Suprapubic skin (tissue), 4 donors: Measurements from ENCODE around the gene PEX10. TPM values are rescaled to one million over a fixed set of nuclear protein-coding genes. Genes with fewer than 3 reads are reported as not detected.

Experiments
- DNase-seq, 2 donors: peaks; one replicate each; pipeline ENCODE4 v3.0.0-alpha.2; 2019; ENCODE audit warnings: low spot score in 2 of 2
- H3K27ac ChIP-seq: fragments of 200-600 bp; sonication (generic); one replicate; pipeline ENCODE4 v1.5.1; 2019
- H3K27me3 ChIP-seq: fragments of 200-600 bp; sonication (generic); one replicate; pipeline ENCODE4 v1.5.1; 2019
- H3K36me3 ChIP-seq: fragments of 200-600 bp; sonication (generic); one replicate; pipeline ENCODE4 v1.5.1; 2019
- H3K4me1 ChIP-seq: fragments of 200-600 bp; sonication (generic); one replicate; pipeline ENCODE4 v1.5.1; 2019
- H3K4me3 ChIP-seq: fragments of 200-600 bp; sonication (generic); one replicate; pipeline ENCODE4 v1.5.1; 2019; ENCODE audit warnings: mild to moderate bottlenecking
- H3K9me3 ChIP-seq: fragments of 200-600 bp; sonication (generic); one replicate; pipeline ENCODE4 v1.5.1; 2019
- CTCF ChIP-seq, 2 donors: fragments of 200-600 bp in 1 of 2; fragments of 450-650 bp in 1 of 2; sonication (generic) in 1 of 2; IDR thresholded peaks; one replicate each; pipeline ENCODE4 v1.5.1; 2016 to 2019; ENCODE audit warnings: antibody characterized with exemption in 2 of 2, mild to moderate bottlenecking in 1 of 2, moderate library complexity in 1 of 2
- EP300 ChIP-seq: sonication (generic); formaldehyde crosslinking; IDR thresholded peaks from one replicate; pipeline ENCODE4 v1.6.1; 2017; ENCODE audit warnings: antibody characterized with exemption
- POLR2A ChIP-seq, 2 donors: fragments of 450-650 bp; IDR thresholded peaks; one replicate each; pipeline ENCODE4 v1.6.1; 2017; ENCODE audit warnings: antibody characterized with exemption in 2 of 2, mild to moderate bottlenecking in 2 of 2, moderate library complexity in 2 of 2
- POLR2AphosphoS5 ChIP-seq, 3 donors: sonication (generic); formaldehyde crosslinking; IDR thresholded peaks; one replicate each; pipeline ENCODE4 v1.6.1; 2017; ENCODE audit warnings: antibody characterized with exemption in 3 of 3
- WGBS: methylation state at CpG from one replicate; pipeline ENCODE4 v1.1.5; 2018; 5-methylcytosine and 5-hydroxymethylcytosine counted together
- total RNA-seq, 4 donors: library from RNA; depleted of rRNA; stranded (reverse); fragments of >200 nt; gene quantifications; one replicate each; pipeline ENCODE4 v1.1.0, GENCODE V29; 2016

Gene PEX10
- total RNA-seq, 4 donors from 2014 or later: 16.2 to 39.2 (median 27.3) TPM

GRCh38 chr1:2458687-2459086 lies 46.3 kb upstream of the PEX10 start:
- TF ChIP-seq POLR2A (IDR thresholded peaks at IDR 0.05) (no peak), POLR2AphosphoS5 (IDR thresholded peaks at IDR 0.05) (no peak), EP300 (no peak), CTCF (IDR thresholded peaks at IDR 0.05) (no peak)
- 75% methylated on average over 5 of the region's 18 CpGs for WGBS
- Histone ChIP-seq H3K4me1 (peaks cover 19% of the 10 kb centered on the region), H3K4me3 (no peak overlapping the region), H3K9me3 (no peaks in the 10 kb centered on the region), H3K27ac (no peak overlapping the region), H3K27me3 (peaks cover 41% of the 10 kb centered on the region), H3K36me3 (no peaks in the 10 kb centered on the region)
- DNase-seq: no peak

- Histone ChIP-seq H3K27ac (no peak overlapping the region), H3K9me3 (no peaks in the 10 kb centered on the region), H3K4me1 (peaks cover 26% of the 10 kb centered on the region), H3K4me3 (no peak overlapping the region), H3K27me3 (peaks cover 41% of the 10 kb centered on the region), H3K36me3 (no peaks in the 10 kb centered on the region)
- 84% methylated on average over 13 of the region's 17 CpGs for WGBS
- TF ChIP-seq POLR2AphosphoS5 (IDR thresholded peaks at IDR 0.05): no peak
- TF ChIP-seq EP300: no peak
- no peak for TF ChIP-seq CTCF (IDR thresholded peaks at IDR 0.05)
- TF ChIP-seq POLR2A (IDR thresholded peaks at IDR 0.05): no peak
- DNase-seq: no peak
Observed at GRCh38 chr1:2457444-2457843, 45.1 kb upstream of the PEX10 start.

GRCh38 chr1:2455757-2456156 lies 43.4 kb upstream of the PEX10 start:
- Histone ChIP-seq H3K4me3 (no peak overlapping the region), H3K36me3 (no peaks in the 10 kb centered on the region), H3K9me3 (no peaks in the 10 kb centered on the region), H3K27me3 (peaks cover 53% of the 10 kb centered on the region), H3K4me1 (peaks cover 26% of the 10 kb centered on the region), H3K27ac (no peak overlapping the region)
- TF ChIP-seq POLR2A (IDR thresholded peaks at IDR 0.05): no peak
- TF ChIP-seq EP300: no peak
- no peak for TF ChIP-seq POLR2AphosphoS5 (IDR thresholded peaks at IDR 0.05)
- TF ChIP-seq CTCF (IDR thresholded peaks at IDR 0.05): no peak
- 44% methylated on average over 9 of the region's 21 CpGs for WGBS
- DNase-seq: no peak

- no peak for DNase-seq
- no peak overlapping the region for H3K27ac ChIP-seq
- H3K4me1 ChIP-seq: peaks cover 21% of the 10 kb centered on the region
- peaks cover 53% of the 10 kb centered on the region for H3K27me3 ChIP-seq
- no peaks in the 10 kb centered on the region for H3K9me3 ChIP-seq
- H3K36me3 ChIP-seq: no peaks in the 10 kb centered on the region
- no peak overlapping the region for H3K4me3 ChIP-seq
- no peak for TF ChIP-seq EP300
- TF ChIP-seq POLR2A (IDR thresholded peaks at IDR 0.05): no peak
- no peak for TF ChIP-seq CTCF (IDR thresholded peaks at IDR 0.05)
- no peak for TF ChIP-seq POLR2AphosphoS5 (IDR thresholded peaks at IDR 0.05)
- 90% methylated on average over 2 of the region's 10 CpGs for WGBS
Observed at GRCh38 chr1:2454227-2454626, 41.9 kb upstream of the PEX10 start.

- no peaks in the 10 kb centered on the region for H3K9me3 ChIP-seq
- 75% methylated on average over 14 of the region's 19 CpGs for WGBS
- H3K27ac ChIP-seq: no peak overlapping the region
- no peak for TF ChIP-seq CTCF (IDR thresholded peaks at IDR 0.05)
- no peak for TF ChIP-seq POLR2A (IDR thresholded peaks at IDR 0.05)
- TF ChIP-seq POLR2AphosphoS5 (IDR thresholded peaks at IDR 0.05): no peak
- TF ChIP-seq EP300: no peak
- no peak overlapping the region for H3K4me3 ChIP-seq
- no peak for DNase-seq
- peaks cover 58% of the 10 kb centered on the region for H3K27me3 ChIP-seq
- peaks cover 21% of the 10 kb centered on the region for H3K4me1 ChIP-seq
- H3K36me3 ChIP-seq: no peaks in the 10 kb centered on the region
Observed at GRCh38 chr1:2452932-2453315, 40.6 kb upstream of the PEX10 start.
